ENCODE data around the gene SEL1L3.

DNA sequence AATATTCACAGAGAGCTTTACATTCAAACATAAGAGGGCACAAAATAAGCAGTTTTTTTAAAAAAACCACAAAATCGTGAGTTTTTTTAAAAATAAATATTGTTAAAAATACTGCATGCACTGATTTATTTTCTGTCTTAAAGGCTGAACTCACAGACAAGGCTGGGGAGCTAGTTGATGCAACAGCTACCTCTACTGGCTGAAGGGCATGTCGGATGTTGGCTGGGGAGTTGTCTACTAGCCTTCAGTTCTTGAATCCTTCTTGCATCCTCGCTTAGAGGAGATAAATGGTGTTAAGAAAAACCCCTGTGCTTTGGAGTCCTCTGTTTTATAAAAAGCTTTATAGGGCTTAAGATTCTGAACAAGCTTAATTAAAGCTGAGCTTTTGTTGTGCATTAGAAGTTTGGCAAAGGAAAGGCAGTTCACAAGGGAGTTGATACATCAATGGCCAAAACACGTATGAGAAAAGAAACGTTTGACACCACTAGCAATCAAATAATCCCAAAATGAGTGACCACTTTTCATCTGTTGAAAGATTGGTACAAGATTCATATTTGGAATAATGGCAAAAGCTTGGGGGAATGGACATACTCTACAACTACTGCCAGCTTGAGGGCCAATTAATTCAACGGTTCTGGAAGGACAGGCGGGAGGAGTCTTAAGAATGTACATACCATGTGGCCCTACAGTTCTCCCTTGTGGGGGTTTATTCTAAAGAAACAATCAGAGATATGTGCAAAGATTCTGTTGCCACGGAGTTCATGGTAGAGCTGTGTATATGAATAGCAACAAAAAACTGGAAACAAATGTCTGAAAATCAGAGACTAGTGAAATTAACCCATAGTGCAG is 94.7 kb downstream of the SEL1L3 start:
- TF ChIP-seq, protein P1, sequence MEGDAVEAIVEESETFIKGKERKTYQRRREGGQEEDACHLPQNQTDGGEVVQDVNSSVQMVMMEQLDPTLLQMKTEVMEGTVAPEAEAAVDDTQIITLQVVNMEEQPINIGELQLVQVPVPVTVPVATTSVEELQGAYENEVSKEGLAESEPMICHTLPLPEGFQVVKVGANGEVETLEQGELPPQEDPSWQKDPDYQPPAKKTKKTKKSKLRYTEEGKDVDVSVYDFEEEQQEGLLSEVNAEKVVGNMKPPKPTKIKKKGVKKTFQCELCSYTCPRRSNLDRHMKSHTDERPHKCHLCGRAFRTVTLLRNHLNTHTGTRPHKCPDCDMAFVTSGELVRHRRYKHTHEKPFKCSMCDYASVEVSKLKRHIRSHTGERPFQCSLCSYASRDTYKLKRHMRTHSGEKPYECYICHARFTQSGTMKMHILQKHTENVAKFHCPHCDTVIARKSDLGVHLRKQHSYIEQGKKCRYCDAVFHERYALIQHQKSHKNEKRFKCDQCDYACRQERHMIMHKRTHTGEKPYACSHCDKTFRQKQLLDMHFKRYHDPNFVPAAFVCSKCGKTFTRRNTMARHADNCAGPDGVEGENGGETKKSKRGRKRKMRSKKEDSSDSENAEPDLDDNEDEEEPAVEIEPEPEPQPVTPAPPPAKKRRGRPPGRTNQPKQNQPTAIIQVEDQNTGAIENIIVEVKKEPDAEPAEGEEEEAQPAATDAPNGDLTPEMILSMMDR (IDR thresholded peaks at IDR 0.05) = peak in 3 of 4 experiments; percentile 38 to 61 (median 59)
- no peak for TF ChIP-seq POLR2AphosphoS5 (IDR thresholded peaks at IDR 0.05)
- TF ChIP-seq POLR2A (IDR thresholded peaks at IDR 0.05) = no peak

Measured in sigmoid colon (tissue), 4 donors.